Dermis blood vessel endothelial cell (primary cell): ENCODE data around the gene SRXN1. TPM values are rescaled to one million over a fixed set of nuclear protein-coding genes. Genes with fewer than 3 reads are reported as not detected.

Source experiments
- DNase-seq: peaks from one replicate; pipeline ENCODE4 v3.0.0; 2010
- total RNA-seq: library from RNA; depleted of rRNA; stranded (reverse); fragments of >200 nt; gene quantifications from 2 replicates; pipeline ENCODE4 v1.2.3, GENCODE V29; 2014

The SRXN1 gene
- total RNA-seq, 1 donor from 2014 or later = 30.3 TPM

DNA sequence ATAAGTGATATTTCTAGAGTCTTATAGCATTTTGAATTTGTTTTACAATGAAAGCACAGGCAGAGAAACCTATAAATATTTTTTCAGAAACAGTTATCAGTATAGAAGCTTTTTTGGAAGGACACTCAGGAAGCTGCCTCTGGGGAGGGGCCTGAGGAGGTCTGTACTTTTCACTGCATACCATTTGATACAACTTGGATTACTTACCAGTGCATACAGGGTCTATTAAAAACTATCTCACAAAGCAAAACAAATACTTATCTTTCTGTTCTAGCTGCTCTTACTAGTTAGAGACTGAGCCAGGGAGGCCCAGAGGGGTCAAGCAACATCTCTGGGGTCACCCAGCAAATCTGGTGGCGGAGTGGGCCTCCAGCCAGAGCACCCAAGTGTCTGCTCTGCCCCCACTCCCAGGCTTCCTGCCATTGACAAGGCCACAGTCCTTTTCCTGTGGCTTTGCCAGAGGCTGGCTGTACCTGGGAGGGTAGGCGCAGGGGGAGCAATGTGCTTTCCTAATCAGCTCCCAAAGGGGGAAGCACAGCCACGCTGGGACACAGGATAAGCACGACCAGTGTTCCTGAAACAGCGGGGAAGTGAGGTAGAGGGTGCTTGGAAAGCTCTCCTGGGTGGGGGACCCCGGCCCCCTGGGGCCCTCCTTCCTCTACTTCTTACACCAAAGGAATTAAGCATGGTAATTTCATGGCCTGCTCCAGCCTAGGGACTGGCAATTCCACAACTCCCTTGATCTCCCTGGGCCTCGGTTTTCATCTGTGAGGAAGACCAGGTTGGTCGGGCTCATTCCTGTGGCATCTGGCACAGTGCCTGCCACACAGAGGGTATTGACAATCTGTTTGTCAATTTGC, 50.7 kb downstream of the SRXN1 start:
- DNase-seq = peak; percentile 50

DNA sequence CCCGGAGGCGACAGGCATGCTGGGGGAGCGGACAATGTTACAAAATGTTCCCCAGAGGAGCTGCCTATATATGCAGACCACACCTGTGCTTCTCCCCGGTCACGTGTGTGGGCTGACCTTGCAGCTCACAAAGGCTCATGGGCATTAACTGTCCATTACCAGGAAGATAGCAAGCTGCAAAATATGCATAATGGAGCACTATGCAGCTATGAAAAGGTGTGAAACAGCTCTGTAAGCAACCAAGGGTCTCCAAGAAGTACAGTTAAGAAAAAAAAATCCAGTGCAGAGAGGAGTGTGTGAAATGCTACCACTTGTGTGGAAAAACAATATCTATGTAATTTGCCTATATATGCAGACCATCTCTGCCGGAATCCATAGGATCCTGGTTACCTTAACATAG, 52.3 kb downstream of the SRXN1 start:
- DNase-seq = no peak

GRCh38 chr20:600141-600540, 52.9 kb downstream of the SRXN1 start:
- no peak for DNase-seq

DNA sequence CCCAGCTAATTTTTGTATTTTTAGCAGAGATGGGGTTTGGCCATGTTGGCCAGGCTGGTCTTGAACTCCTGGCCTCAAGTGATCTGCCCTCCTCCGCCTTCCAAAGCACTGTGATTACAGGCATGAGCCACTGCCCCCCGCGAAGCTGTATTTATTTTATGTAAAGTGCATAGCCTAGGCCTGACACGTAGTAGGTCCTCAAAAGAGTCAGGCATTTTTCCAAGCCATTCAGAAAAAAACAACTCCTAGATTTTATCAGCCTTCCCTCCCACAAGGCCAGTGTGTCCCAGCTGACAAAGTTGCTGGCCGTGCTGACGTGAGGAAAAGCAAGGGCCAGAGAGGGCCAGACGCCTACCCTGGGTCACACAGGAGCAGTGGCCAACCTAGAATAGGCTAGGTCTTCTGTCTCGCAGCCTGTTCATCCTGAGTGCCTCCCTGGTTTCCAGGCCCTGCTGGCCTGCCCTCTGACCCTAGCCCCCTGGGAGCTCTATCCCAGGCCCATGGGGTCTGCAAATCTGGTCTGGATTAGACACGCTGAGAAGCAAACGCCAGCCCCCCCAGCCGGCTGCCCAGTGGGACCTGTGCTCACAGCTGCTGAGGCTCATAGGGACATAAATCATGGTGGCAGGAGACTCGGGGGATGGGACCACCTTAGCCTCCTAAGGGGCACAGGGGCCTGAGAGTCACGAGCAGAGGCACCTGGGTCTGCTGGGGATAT, 54.7 kb downstream of the SRXN1 start:
- no peak for DNase-seq

- DNase-seq = no peak
These were observed 55.4 kb downstream of the SRXN1 start for GRCh38 chr20:597560-597959.

Other genes starting within 250 kb of the SRXN1 start
- 111 and 116 TPM in 2 replicates for gene RBCK1, start 244.9 kb downstream of the SRXN1 start, total RNA-seq
- gene TBC1D20, start 190.7 kb downstream of the SRXN1 start, total RNA-seq = 30.5 and 33.0 TPM in 2 replicates
- gene CSNK2A1, start 109.4 kb downstream of the SRXN1 start, total RNA-seq = 128 and 213 TPM in 2 replicates
- gene TCF15, start 42.9 kb downstream of the SRXN1 start, total RNA-seq = 2.0 and 2.7 TPM in 2 replicates
- not detected in 2 replicates for gene SCRT2, start 22.6 kb upstream of the SRXN1 start, total RNA-seq
- gene SLC52A3, start 115.3 kb upstream of the SRXN1 start, total RNA-seq = 0.23 TPM in 1 of 2 replicates, not detected in the other
- gene FAM110A, start 180.5 kb upstream of the SRXN1 start, total RNA-seq = 2.7 and 2.9 TPM in 2 replicates